ENCODE data around the gene ADAMTS3.

ADAMTS3 gene

GRCh38 chr4:72394012-72394663, 174.9 kb downstream of the ADAMTS3 start:
- DNase-seq: no peak

GRCh38 chr4:72391281-72391680, 177.7 kb downstream of the ADAMTS3 start:
- no peak for DNase-seq

GRCh38 chr4:72390409-72390808, 178.6 kb downstream of the ADAMTS3 start:
- peak; percentile 42 for DNase-seq

GRCh38 chr4:72388521-72388920, 180.5 kb downstream of the ADAMTS3 start:
- no peak for DNase-seq

GRCh38 chr4:72387959-72388358, 181.1 kb downstream of the ADAMTS3 start:
- DNase-seq: no peak

GRCh38 chr4:72383439-72383838, 185.6 kb downstream of the ADAMTS3 start:
- peak; percentile 80 for DNase-seq

GRCh38 chr4:72378901-72379300, 190.1 kb downstream of the ADAMTS3 start:
- DNase-seq: no peak

GRCh38 chr4:72377491-72378194, 191.4 kb downstream of the ADAMTS3 start:
- peak; percentile 73 for DNase-seq

GRCh38 chr4:72376901-72377300, 192.1 kb downstream of the ADAMTS3 start:
- DNase-seq: peak; percentile 38

GRCh38 chr4:72375073-72375736, 193.8 kb downstream of the ADAMTS3 start:
- DNase-seq: peak; percentile 97

- no peak for DNase-seq
Observed at GRCh38 chr4:72374159-72374558, 194.9 kb downstream of the ADAMTS3 start.

GRCh38 chr4:72366601-72367000, 202.4 kb downstream of the ADAMTS3 start:
- peak; percentile 14 for DNase-seq

- DNase-seq: no peak
Observed at GRCh38 chr4:72365981-72366380, 203.0 kb downstream of the ADAMTS3 start.

GRCh38 chr4:72365016-72365415, 204.0 kb downstream of the ADAMTS3 start:
- DNase-seq: no peak

- no peak for DNase-seq
Observed at GRCh38 chr4:72360075-72360474, 208.9 kb downstream of the ADAMTS3 start.

GRCh38 chr4:72358483-72358882, 210.5 kb downstream of the ADAMTS3 start:
- DNase-seq: no peak

- peak; percentile 23 for DNase-seq
Observed at GRCh38 chr4:72357908-72358307, 211.1 kb downstream of the ADAMTS3 start.

GRCh38 chr4:72352711-72353110, 216.3 kb downstream of the ADAMTS3 start:
- DNase-seq: peak; percentile 79

- no peak for DNase-seq
Observed at GRCh38 chr4:72351521-72351920, 217.5 kb downstream of the ADAMTS3 start.

- no peak for DNase-seq
Observed at GRCh38 chr4:72348701-72349100, 220.3 kb downstream of the ADAMTS3 start.

- DNase-seq: no peak
Observed at GRCh38 chr4:72344418-72344817, 224.6 kb downstream of the ADAMTS3 start.

GRCh38 chr4:72341432-72341820, 227.6 kb downstream of the ADAMTS3 start:
- DNase-seq: no peak

GRCh38 chr4:72340803-72341431, 228.1 kb downstream of the ADAMTS3 start:
- peak; percentile 6 for DNase-seq

- DNase-seq: no peak
Observed at GRCh38 chr4:72338060-72338459, 231.0 kb downstream of the ADAMTS3 start.
